ENCODE measurements around the gene PTPRM.

Gene PTPRM

GRCh38 chr18:7870266-7870665, 303.1 kb downstream of the PTPRM start:
- FAIRE-seq, result no peak

DNA sequence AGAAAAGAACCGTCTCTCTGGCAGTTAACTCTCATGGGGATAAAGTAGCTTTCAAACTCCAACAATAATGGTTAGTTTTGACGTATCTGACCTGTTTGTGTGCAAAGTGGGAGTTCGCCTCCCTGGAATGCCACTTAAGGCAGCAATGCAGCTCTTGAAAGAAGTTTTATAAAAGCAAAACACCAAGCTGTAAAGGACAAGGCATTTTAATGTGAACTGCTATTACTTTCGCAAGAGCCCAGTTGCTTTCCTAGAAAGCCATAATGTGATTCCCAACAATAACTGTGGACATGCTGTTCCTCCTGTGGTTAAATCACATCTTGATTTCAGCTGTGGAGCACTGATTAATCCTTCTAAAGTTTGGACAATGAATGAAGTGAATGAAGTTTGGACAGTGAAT, 303.7 kb downstream of the PTPRM start:
- FAIRE-seq, result no peak

DNA sequence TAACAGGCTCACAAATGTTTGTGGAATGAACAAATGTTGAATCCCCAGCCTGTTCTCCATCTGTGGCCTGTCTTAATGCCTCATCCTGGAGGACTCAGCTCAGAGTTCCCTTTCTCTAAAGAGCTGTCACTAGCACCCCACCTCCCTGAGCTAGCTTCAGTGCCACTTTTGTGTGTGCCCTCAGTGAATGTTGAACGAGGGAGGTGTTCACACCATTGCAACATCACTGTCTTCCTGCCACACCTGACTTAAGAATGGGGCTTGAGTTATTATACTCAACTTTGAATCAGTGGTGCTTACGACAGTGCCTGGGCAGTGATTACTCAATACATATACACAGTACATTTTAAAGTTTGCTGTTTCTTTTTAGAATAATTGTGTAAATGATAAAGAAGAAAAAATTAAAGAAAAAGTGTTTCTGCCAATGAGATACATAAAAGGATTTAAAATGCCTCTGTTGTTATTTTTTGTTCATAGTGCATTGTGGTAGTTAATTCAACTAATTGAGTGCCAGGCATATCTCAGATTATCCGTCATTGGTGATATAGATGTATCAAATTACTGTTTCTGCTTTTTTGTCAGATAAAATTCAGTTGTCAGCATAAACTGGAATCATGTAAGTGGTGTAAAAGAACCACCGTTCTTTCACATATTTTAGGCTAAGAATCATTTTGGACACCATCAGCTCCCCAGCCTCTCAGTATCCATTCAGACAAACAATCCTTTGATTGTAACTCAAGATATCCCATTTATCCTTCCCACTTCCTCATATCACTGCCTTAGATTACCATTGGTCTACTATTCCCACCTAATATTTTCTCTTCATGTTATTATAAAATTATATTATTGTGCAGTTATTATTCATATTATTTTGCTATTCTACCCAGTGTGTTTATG, 304.7 kb downstream of the PTPRM start:
- no peak for FAIRE-seq

DNA sequence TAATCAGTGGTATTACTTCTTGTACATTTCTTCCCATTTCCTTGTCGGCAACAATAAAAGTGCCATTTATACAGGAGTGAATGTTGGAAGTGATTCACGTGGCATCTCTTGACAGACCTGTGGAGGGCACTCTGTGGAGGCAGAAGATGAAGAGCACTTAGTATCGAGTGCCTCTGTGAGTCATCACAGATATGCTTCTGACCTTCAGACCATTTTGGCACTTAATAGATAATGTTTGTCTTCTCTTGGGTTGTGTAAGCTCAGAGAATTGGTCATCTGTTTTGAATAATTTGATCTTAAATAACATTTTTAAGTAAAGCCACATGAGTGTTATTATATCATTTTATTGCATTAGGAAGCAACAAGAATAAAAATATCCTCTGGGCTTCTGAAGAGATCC, 305.5 kb downstream of the PTPRM start:
- peak; percentile 91 for FAIRE-seq

GRCh38 chr18:7873316-7873715, 306.2 kb downstream of the PTPRM start:
- no peak for FAIRE-seq

- FAIRE-seq, result no peak
Measured at GRCh38 chr18:7876354-7877104, 309.4 kb downstream of the PTPRM start.

- FAIRE-seq, result no peak
Measured at GRCh38 chr18:7877609-7878008, 310.5 kb downstream of the PTPRM start.

DNA sequence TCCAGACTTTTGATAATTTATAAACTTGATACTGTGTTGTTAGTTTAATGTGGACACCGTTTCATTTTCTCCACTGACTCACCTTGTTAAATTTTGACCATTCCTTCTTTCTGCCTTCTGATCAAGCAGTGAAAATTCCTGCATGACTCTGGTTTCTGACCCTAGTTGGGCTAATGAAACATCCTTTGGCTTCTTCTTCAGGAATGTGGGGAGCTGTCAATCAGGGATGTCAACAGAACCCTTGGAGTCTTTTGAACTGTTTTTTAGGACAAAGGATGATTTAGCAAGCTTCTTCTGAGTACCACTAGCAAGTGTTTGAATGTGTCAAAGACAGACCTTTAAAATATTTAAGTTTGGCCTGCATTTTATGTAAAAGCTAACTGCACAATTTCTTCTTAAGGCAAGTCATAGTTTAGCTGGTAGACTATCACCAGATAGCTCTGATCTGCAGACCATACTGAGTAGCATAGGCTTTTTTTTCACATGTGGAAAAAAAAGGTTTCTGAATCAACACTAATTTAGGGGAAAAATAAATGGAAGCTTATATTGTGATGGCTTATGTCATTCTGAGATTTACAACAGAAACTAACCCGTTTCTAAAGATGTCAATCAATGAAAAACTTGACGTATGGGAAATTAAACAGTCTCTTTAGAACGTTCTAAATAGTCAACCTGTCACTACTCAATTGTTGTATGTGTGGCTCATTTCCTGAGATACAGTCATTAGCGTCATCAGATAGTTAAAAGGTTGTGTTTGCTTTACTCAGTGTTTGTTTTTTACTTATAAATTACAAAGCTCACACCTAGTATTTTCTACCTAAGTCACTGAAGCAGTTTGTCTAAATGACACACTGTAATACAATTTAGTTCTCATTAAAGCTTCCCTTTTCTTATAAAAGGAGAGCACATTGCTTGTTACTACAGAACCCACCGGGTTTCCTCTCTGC, 311.4 kb downstream of the PTPRM start:
- FAIRE-seq, result peak; percentile 95

DNA sequence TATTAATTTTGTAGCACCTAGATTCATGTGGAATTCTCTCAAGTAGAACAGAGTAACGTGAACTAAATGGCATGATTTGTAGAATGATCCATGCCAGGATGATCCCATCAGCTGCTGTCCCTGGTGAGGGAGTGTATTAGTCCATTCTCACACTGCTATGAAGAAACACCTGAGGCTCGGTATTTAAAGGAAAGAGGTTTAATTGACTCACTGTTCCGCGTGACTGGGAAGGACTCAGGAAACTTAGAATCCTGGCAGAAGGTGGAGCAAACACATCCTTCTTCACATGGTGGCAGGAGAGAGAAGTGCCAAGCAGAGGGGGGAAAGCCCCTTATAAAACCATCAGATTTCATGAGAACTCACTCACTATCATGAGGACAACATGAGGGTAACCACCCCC, 312.6 kb downstream of the PTPRM start:
- FAIRE-seq, result no peak

GRCh38 chr18:7885865-7886264, 318.7 kb downstream of the PTPRM start:
- no peak for FAIRE-seq

GRCh38 chr18:7886436-7886835, 319.3 kb downstream of the PTPRM start:
- peak; percentile 68 for FAIRE-seq

DNA sequence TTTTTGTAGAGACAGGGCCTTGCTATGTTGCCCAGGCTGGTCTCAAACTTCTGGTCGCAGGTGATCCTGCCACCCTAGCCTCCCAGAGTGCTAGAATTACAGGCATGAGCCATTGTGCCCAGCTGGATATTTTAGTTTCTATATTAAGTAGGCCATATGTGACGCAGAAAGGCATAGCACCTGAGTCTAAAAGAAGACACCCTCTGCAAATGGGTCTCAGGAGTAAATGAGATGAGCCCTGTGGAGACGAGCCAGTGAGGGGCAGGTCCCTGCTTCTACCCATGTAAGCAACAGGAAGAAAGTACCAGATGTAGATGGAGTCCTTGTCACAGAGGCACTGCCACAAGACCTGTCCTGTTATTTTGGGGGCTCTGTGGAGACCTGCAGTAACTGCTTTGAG, 322.4 kb downstream of the PTPRM start:
- FAIRE-seq, result no peak

DNA sequence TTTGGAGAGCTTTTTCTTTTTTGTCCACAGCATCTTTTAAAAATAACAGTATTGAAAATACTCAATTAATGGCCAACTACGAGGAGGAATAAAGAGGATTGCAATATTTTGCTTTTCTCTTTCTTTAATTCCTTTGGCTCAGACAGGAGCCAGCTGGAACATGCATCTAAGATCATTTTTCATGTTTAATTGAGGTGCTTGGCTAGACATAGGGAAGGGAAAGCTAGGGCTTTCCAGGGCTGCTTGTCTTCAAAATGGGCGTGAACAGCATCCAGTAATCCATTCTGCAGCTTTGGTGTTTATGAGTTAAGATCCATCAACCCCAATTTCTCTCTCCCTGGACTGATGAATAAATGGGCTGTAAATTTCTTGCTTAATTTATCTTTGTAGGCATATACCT, 323.0 kb downstream of the PTPRM start:
- peak; percentile 13 for FAIRE-seq

GRCh38 chr18:7892556-7892955, 325.4 kb downstream of the PTPRM start:
- no peak for FAIRE-seq

- FAIRE-seq, result no peak
Measured at GRCh38 chr18:7894592-7894991, 327.5 kb downstream of the PTPRM start.

- FAIRE-seq, result no peak
Measured at GRCh38 chr18:7895346-7895745, 328.2 kb downstream of the PTPRM start.

GRCh38 chr18:7896161-7896560, 329.0 kb downstream of the PTPRM start:
- no peak for FAIRE-seq

GRCh38 chr18:7896805-7897518, 329.8 kb downstream of the PTPRM start:
- no peak for FAIRE-seq

- no peak for FAIRE-seq
Measured at GRCh38 chr18:7898181-7898580, 331.1 kb downstream of the PTPRM start.

- FAIRE-seq, result no peak
Measured at GRCh38 chr18:7899078-7899477, 332.0 kb downstream of the PTPRM start.

DNA sequence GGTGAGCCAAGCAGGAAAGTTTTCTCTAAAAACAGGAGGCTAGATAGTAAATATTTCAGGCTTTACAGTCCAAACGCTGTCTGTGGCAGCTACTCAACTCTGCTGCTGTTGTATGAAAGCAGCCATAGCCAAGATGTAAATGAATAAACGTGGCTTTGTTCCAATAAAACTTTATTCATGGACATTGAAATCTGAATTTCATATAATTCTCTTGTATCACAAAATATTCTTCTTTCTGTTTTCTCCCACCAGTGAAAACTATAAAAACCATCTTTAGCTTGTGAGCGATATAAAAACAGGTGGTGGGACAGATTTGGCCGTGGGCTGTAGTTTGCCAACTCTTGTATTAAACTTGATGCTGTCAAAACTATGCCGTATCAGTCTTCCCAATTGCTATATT, 333.0 kb downstream of the PTPRM start:
- FAIRE-seq, result peak; percentile 33

GRCh38 chr18:7901657-7902056, 334.5 kb downstream of the PTPRM start:
- no peak for FAIRE-seq
